ENCODE results near the gene BICC1.

BICC1 gene

GRCh38 chr10:58870070-58870469, 357.4 kb downstream of the BICC1 start:
- no peak for TF ChIP-seq CTCF (IDR thresholded peaks at IDR 0.05; ENCODE audit: insufficient read depth, low read depth, low read length, missing control alignments)
- no peak for DNase-seq (ENCODE audit: low read depth)
- H3K4me3 ChIP-seq (ENCODE audit: low read depth, low read length): no peak overlapping the region

- no peak for TF ChIP-seq CTCF (IDR thresholded peaks at IDR 0.05; ENCODE audit: insufficient read depth, low read depth, low read length, missing control alignments)
- H3K4me3 ChIP-seq (ENCODE audit: low read depth, low read length): no peak overlapping the region
- DNase-seq (ENCODE audit: low read depth): no peak
Observed at GRCh38 chr10:58873161-58873560, 360.5 kb downstream of the BICC1 start.
